Epithelial cell of proximal tubule (primary cell): ENCODE data around the gene GBE1. TPM values are rescaled to one million over a fixed set of nuclear protein-coding genes. Genes with fewer than 3 reads are reported as not detected.

Experiments used
- DNase-seq: peaks from one replicate; pipeline ENCODE4 v3.0.0-alpha.2; 2011; ENCODE audit warnings: low read depth
- H3K4me3 ChIP-seq: 2 replicates; pipeline ENCODE4 v1.5.1; 2011; ENCODE audit warnings: low read depth, mild to moderate bottlenecking, low read length
- CTCF ChIP-seq: conservative IDR thresholded peaks from 2 replicates; pipeline ENCODE4 v1.5.1; 2012; ENCODE audit warnings: low read depth, mild to moderate bottlenecking, low read length
- total RNA-seq: library from RNA; depleted of rRNA; stranded (reverse); fragments of >200 nt; gene quantifications from 2 replicates; pipeline ENCODE4 v1.2.3, GENCODE V29; 2015

Gene GBE1
- total RNA-seq, 1 donor from 2014 or later: 41.9 TPM

- DNase-seq: no peak
- H3K4me3 ChIP-seq: no peak overlapping the region
- TF ChIP-seq CTCF: no peak
Observed at GRCh38 chr3:81530180-81530939, 231.1 kb downstream of the GBE1 start.

GRCh38 chr3:81521855-81522254, 239.6 kb downstream of the GBE1 start:
- peak; percentile 1 for DNase-seq
- H3K4me3 ChIP-seq: no peak overlapping the region
- TF ChIP-seq CTCF: no peak

GRCh38 chr3:81518945-81519344, 242.5 kb downstream of the GBE1 start:
- no peak for TF ChIP-seq CTCF
- no peak for DNase-seq
- no peak overlapping the region for H3K4me3 ChIP-seq

GRCh38 chr3:81516042-81516441, 245.4 kb downstream of the GBE1 start:
- H3K4me3 ChIP-seq: no peak overlapping the region
- no peak for DNase-seq
- TF ChIP-seq CTCF: no peak

GRCh38 chr3:81513591-81513990, 247.9 kb downstream of the GBE1 start:
- no peak for DNase-seq
- TF ChIP-seq CTCF: no peak
- no peak overlapping the region for H3K4me3 ChIP-seq

- no peak for DNase-seq
- TF ChIP-seq CTCF: no peak
- no peak overlapping the region for H3K4me3 ChIP-seq
Observed at GRCh38 chr3:81503026-81503425, 258.4 kb downstream of the GBE1 start.

- DNase-seq: no peak
- TF ChIP-seq CTCF: no peak
- H3K4me3 ChIP-seq: no peak overlapping the region
Observed at GRCh38 chr3:81502236-81502635, 259.2 kb downstream of the GBE1 start.
